Left lobe of liver (tissue), 2 donors: ENCODE results near the gene TTC34. TPM values are rescaled to one million over a fixed set of nuclear protein-coding genes. Genes with fewer than 3 reads are reported as not detected.

Source experiments
- ATAC-seq: fragments of 200-7000 bp; cut with Tn5 transposase; one replicate; pipeline ENCODE4 v1.9.1; 2020; ENCODE audit warnings: mild to moderate bottlenecking, moderate library complexity
- DNase-seq: peaks from one replicate; pipeline ENCODE4 v3.0.0-alpha.2; 2020; ENCODE audit warnings: low spot score
- total RNA-seq: library from RNA; stranded (reverse); gene quantifications from one replicate; pipeline ENCODE4 v1.2.1, GENCODE V29; 2021
- donor health status: DM: no; HTN: no; CAD: no; lungs with moderate emphysema.
- donor health status: DM: no; HTN: yes; CAD: no.

Gene TTC34
- total RNA-seq, 1 donor from 2014 or later, result 0.20 TPM

DNA sequence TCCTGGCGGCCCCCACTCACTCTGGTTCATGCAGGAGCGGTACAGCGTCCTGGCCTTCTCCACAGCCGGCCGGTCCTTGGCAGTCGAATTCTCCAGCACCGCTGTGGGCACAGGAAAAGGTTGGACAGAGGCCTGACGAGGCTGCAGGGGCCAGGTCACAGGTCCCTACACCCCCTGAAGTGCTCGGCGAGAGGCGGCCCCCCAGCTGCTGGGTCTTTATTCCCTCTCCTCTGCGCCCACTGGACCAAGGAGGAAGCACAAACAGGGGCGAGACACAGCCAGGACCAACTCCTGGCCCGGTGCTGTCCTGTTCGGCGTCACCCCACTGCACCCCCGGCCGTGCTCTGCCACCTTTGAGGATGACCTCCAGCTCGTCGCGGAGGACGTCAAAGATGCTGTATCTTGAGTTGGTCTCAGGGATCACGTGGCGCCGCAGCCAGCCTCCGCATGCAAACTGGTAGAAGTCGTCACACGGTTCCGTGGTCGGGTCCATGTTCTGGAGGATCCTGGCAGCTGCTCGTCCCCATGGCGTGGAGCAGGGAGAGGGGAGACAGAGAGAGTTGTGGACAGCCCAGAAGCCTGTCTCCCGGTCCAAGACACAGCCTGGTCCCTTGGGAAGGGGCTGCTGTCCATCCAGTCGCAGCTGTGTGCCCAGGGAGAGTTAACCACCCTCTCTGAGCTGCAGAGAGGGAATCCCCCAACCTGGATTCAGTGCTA, 192.0 kb downstream of the TTC34 start:
- DNase-seq, result no peak
- no peak for ATAC-seq

DNA sequence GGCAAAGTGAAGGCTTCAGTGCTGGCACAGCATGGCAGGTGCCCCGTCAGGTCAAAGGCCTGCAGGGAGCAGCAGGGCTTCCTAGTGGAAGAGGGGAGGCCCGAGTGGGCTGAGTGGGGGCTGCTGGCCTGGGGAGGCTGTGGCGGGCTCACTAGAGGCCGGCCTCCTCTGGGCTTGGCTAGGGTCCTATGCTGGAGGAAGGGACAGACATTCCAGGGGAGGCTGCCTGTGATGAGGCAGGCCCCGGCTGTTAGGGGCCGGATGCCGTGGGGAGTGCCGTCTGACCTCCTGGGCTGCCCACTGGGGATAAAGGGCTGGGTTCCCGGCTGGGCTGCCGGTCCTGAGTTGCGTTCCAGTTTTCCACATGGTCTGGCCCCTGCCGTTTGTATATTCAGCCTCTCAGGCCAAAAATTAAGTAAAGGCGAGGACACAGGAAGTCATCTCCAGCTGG, 193.8 kb downstream of the TTC34 start:
- DNase-seq (no peak), ATAC-seq (no peak)

DNA sequence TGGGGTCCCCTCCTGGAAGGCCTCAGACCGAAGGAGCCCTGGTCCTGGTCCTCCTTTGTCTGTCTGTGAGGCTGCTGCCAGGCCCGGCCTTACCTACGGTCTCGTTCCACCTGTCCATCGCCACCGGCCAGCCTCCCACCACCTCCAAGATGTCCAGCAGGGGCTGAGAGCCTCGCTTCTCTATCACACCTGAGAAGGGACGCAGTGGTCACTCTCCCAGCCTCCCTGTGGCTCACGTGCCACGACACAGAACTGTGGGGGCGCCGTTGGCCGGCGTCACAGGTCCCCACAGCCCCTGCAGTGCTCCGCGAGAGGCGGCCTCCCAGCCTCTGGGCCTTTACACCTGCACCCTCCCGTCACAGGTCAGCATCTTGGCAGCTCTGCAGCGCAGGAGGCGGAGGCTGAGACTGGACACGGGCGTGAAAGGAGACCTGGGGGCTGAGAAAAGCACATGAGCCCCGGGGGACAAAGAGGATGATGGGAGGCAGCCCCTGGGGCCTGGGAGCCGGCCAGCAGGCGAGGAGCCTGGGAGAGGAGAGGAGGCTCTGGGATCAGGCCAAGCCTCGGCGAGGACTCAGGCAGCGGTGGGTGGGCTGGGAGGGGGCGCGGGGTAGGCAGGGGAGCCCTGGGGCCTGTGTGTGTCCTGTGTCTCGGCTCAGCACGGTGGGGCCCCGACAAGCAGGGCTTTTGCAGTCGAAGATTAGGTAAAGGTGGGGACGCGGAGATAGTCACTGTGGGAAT, 194.4 kb downstream of the TTC34 start:
- no peak for DNase-seq

DNA sequence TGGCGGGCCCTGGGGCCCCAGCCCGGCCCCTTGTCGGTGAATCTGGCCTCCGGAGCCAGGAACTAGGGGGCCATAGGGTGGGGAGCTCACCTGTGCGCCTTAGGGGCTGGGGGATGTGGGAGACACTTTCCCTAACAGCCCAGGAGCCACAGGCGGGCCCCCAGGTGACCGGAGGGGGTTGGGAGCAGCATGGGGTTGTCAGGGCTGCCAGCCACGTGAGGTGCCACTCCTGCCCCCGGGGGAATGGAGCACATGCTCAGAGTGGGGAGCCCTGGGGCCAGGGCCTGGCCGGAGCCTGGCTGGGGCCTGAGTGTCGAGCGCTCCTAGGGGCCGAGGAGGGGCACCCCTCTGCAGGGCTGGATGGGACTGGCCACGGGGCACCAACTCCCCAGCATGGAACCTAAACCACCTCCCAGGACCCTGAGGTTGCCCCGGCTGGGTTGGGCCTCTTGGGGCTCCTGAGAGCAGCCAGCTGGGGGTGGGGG, 195.1 kb downstream of the TTC34 start:
- DNase-seq (no peak), ATAC-seq (no peak)

More for the DNA sequence above, 194.4 kb downstream of the TTC34 start:
- no peak for ATAC-seq

DNA sequence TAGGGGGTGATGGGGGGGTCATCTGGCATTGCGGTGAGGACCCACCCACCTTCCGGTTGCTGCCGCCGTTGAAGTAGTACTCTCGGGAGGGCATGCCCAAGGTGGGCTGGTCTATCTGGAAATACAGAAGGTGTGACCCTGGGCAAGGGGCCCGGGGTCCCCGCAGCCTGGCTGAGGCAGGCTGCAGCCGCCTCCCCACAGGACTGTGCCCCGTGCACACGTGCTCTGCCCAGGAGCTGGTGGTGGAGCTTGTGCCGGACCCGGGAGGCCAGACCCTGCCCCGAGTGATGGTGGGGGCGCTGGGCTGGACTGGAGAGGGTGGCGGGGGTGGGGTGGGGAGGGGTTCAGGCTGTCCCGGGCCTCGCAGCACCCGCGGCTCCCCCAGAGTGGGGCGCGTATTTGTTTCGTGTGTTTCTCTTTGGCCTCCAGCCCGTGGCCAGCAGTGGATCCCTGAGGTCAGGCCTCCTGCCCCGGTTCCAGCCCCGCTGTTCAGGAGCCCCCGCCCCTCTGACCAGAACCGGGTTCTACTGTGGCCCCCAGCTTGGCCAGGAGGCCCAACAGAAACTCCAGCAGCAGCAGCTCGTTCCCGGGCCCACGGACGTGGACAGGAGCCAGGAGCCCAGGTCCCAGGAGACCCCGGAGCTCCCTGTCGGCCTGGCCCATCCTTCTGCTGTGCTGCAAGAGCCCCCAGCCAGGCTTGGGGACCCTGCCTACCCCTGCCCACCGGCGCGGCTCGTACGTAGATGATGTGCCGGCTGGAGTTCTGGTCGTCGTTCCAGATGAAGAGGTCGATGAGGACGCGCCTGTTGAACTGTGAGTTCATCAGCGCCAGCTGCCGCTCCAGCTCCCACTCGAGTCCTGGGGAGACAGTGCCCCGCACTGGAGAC, 195.7 kb downstream of the TTC34 start:
- ATAC-seq, result no peak
- DNase-seq, result no peak

DNA sequence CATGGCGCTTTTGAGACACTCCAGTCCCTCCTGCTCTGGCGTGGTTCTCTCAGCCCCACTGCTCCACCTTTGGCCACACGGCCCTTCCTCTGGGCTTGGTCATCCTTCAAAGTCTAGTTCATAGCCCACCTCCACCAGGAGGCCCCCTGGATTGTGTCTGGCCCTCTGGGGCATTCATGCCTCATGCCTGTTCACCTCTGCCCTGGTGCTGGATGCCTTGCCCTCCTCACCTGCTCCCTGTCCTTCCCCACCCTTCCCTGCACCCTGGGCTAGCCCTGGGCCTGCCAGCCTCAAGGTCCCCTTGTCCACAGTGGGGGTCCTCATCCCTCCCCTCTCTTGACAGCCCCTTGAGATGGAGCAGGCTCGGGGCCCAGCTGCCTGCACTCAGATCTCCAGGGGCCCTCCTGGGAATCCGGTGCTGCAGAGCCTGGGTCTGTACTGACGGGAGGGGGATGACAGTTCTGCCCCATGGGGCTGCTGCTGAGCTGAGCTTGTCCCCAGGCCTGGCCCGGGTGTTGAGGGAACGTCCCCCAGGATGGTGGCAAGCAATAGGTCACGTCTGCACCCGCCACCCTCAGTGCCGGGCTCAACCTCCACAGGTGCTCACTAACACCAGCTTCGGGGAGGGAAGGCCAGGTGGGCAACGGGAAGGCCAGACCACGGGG, 196.5 kb downstream of the TTC34 start:
- DNase-seq (no peak), ATAC-seq (no peak)

DNA sequence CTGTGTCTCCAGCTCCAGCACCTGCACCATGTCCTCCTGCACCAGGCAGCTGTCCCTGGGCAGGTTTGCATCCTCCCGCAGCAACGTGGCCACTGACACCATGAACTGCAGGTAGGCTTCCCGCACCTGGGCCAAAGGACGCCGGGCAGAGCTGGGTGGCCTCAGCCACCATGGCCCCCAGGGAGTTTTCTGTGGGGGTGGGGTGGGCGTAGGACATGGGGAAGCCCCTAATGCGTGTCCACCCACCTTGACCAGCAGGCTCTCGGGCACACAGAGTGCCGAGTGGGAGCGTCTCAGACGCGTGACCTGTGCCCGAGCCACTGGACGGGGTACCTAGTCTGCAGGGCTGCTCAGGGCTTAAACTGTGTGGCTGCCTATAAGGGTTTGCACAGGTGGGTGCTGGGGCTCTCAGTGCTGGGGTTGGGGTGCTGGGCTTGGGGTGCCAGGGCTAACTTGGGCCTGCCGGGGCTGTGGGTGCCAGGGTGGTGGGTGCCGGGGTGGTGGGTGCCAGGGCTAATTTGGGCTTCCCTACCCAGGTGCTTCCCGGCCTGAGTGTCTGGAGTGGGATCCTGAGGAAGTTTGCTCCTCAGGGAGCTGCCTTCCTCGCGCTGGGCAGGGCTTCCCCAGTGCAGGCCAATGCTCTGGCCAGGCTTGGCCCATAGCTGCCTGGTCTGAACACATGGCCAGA, 197.2 kb downstream of the TTC34 start:
- ATAC-seq (no peak), DNase-seq (no peak)

DNA sequence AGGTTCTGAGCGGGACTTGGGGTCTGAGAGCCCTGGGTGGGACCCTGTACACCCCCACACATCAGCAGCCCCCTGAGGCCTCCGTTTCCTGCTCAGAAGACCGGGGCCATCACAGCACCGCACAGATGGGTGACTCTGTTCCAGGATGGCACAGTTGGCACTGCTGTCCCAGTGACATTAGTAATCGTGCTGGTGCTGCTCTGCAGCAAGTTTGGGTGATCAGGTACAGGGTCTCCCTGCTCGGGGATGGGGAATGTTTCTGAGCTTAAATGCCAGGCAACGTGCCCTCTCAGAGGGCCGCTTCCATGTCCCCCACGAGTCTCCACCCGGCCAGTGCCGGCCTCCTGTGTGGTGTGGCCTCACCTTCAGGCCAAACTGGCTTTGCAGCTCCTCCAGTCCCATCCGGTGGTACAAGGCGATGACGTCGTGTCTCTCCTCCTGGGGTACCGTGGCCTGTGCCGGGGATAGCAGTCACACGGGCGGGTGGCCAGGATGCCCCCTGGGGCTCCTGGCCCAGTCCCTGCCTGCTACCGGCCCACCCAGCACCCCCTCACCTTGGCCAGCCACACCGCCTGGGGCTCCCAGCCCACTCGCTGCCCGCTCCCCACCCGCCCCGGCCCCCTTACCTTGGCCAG, 197.9 kb downstream of the TTC34 start:
- no peak for ATAC-seq
- DNase-seq, result no peak

DNA sequence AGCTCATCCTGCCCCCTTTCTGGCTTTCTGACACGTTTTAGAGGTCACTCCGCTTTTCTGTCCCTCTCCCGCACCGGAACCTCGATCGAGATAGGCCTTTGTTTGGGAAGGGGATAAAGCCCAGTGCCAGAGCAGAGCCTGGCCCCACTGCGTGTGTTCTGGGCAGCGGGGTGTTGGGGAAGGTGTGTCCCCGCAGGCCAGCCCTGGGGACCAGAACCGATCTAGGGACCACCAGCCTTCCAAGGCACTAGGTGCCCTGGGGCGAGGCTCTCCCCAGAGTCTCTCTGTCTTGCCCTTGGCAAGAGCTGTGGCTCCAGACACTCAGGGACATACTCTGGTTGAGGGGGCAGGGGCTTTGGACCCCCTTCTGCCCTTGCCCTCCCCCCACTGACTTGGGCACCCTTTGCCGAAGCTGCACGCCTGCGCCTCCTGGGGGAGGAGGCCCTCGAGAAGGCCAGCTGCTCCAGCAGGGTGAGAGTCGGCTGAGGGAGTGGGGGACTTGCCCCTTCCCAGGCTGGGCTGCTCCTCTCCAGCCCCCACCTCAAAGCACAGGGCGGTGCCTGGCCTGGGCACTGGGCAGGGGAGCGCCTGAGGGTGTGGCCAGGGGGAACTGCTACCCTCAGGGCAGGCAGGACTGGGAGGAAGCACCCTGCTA, 198.5 kb downstream of the TTC34 start:
- ATAC-seq, result no peak

DNA sequence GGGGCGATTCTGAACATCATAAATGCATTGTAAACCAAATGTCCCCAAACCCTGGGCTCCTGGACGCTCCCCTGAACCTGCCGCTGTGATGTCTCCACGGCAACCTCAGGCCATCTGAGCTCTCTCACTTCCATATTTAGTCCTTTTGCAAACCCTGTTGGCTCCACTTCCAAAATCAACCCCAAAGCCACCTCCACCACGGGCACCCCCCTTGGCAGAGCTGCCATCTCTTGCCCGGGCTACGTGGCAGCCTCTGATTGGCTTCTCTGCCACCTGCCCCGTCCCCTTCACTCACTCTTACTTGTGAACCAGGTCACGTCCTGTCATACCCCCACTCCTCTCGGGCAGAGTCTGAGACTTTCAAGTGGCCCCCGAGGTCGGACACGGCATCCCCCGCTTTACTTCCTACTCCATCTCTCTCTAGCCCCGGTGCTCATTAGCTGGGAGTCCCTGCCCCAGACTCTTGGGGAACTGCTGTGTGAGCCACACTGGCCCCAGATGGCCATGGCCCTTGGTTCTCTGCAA, 199.1 kb downstream of the TTC34 start:
- no peak for DNase-seq

More for the DNA sequence above, 198.5 kb downstream of the TTC34 start:
- no peak for DNase-seq

DNA sequence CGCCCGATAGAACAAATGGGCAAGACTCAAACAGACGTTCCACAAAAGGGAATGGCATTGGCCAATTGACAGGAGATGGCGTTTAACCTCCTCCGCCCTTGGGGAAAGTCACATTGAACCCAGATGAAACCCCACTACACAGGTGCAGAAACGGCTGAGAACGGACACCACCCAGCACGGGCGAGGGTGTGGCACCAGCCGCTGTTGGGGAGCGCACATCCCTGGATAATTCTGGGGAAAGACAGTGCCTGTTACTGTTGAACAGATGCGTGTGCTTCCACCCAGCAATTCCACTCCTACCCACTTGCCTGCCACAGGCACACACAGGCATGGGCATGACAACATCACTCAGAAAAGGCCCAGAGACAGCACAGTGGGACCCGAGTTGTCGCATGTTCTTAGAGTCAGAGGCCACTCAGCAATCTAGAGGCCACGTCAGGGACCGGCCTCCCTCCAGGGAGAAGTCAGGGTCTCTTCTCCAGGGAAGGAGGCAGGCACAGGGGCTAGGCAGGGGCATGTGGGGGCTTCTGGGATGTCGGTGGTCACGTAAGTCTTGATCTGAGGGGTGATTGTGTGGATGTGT, 199.7 kb downstream of the TTC34 start:
- DNase-seq, result no peak
- no peak for ATAC-seq

More for the DNA sequence above, 199.1 kb downstream of the TTC34 start:
- ATAC-seq, result no peak

DNA sequence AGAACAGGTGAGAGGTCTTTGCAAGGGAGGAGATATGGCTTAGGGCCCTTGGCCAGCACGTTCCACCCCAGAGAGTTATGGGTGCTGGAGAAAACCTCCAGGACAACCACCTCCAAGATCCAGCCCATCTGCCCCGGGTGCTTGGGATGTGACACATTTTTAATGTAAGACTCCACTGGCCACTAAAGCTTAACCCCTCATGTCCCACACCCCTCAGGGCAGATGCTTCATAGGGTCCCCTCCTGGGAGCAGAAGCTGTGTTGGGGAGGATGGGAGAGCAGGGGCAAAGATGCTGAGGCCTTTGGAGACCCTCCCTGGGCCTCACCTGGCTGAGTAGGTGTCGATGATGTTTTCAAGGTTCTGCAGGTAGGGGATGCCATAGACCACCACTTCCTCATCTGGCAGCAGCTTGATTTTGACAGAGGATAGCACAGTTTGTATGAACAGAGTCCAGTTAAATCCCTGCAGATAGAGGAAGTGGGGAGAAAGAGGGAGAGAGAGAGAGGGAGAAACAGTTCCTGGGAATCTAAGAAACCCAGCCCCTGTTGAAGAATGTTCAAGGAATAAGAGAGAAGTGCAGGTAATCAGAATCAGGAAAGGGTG, 203.1 kb downstream of the TTC34 start:
- no peak for DNase-seq
- no peak for ATAC-seq

DNA sequence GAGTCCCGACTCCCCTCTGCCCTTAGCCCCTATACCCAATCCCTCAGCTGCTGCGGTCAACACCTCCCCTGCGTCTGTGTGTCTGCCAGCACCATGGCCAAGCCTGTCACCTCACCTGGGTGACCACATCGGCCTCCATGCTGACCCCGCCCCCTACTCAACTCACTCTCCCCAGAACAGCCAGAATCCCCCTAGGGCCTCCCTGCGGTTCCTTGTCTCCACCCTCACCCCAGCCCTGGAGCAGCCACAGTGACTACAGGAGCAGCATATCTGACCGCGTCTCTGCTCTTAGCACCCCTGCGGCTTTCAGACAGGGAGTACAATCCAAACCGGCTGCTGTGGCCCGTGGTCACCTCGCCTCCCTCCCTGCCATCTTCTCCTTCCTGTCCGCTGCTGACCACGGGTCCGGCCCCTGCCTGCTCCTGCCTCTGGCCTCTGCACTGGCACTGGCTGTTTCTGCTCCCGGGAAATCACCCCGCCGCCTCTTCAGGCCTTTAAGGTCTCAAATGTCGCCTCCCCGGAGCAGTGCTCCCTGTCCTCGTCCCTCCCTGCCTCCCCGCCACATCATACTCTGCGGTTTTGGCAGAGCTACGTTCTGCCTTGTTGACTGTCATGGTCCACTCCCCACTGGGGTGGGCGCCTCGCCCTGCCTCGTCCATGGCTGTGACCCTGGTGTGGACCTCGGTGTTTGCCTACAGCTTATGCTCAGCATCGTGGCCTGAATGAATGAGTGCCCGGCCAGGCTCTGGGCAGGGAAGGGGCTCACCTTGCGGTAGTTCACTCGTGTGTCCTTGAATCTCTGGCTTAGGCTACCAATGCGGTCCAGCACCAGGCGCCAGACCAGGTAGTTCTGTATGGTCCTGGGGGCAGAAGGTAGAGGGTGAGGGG, 203.8 kb downstream of the TTC34 start:
- no peak for DNase-seq
- no peak for ATAC-seq

DNA sequence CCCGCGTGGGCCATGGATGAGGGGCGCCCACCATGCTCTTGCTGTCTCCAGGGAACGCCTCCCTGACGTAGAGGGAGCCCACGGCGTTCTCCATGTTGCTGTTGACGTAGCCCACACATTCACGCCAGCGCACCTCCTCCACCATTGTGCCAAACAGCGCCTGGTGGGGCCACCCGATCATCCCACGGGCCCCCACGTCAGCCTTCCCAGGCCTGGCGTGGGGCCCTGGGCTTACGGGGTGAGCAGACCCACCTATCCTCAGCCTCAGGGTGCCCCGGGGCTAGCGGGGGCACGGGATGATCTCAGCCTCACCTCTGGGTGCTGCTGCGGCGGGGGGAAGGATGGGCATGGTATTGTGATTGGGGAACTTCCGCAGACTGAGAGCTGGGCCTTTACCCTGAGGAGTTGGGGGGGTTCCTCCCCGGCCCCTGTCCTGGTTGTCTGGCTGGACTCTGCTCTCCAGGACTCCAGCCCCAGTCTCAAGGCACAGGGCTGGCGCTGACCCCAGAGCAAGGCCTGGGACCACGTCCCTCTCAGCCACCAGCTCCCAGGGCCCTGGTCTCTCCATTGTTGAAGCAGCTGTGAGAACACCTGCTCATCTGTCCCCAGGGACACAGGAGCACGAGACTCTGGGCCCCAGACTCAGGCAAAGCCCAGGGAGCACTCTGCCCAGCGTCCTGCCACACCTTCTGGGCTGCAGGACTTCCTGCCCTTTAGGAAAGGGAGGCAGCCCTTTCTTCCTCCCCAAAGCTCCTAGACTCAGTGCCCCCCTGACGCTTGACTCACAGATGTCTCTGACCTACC, 204.8 kb downstream of the TTC34 start:
- ATAC-seq, result no peak
- no peak for DNase-seq

DNA sequence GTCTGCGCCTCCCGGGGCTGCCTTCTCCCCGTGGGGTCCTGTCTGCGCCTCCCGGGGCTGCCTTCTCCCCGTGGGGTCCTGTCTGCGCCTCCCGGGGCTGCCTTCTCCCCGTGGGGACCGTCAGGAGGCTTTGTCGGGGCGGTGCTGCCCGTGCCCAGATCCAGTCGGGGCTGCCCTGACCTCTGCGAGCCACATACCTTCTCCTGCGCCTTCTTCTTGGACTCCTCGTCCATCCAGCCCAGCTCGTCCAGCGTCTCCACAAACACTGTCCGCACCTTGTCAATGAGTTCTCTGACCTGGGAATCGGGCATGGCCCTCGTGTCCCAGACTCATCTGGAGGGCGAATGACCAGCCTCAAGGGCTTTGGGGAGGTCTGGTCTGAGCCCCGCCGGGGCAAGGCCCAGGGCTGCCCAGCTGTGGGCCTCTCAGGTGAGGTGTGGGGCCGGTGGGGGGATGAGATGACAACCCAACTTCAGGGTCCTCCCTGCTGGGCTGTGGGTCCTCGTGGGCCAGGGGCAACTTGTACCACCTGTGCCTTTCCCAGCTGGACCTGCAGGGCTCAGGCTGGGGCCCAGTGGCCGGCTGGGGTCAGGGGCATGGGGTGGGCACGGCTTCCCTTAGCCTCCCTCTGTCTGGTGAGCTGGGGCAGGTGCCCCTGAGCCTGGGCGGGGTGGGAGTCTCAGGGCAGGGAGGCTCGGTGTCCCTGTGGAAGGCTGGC, 205.5 kb downstream of the TTC34 start:
- ATAC-seq (no peak), DNase-seq (no peak)
